Calu3 (cell line): Measurements from ENCODE around the gene LPCAT2. TPM values are rescaled to one million over a fixed set of nuclear protein-coding genes. Genes with fewer than 3 reads are reported as not detected.

Experiments used
- BruUV-seq: library from RNA; stranded (reverse); fragments of 400-500 nt; replicated peaks from 2 replicates; lab custom pipeline; 2021; lab: Mats Ljungman, UMichigan
- CTCF ChIA-PET: fragments of 300-600 bp; sonication (Branson Sonifier 250); formaldehyde crosslinking; loops from one replicate; lab custom pipeline; 2022; ENCODE audit warnings: antibody characterized with exemption; lab: Charles Lee
- DNase-seq: peaks from one replicate; pipeline ENCODE4 v3.0.0; 2022
- H3K27ac Mint-ChIP-seq: one replicate; pipeline ENCODE4 v1.8.0; 2022; ENCODE audit warnings: mixed read lengths; ENCODE audit not compliant: unreplicated experiment
- H3K27me3 Mint-ChIP-seq: one replicate; pipeline ENCODE4 v1.8.0; 2022; ENCODE audit warnings: mixed read lengths; ENCODE audit not compliant: unreplicated experiment
- H3K36me3 Mint-ChIP-seq: one replicate; pipeline ENCODE4 v1.8.0; 2022; ENCODE audit warnings: mild to moderate bottlenecking, moderate library complexity, mixed read lengths; ENCODE audit not compliant: insufficient read depth, unreplicated experiment
- H3K4me1 Mint-ChIP-seq: one replicate; pipeline ENCODE4 v1.8.0; 2022; ENCODE audit warnings: mild to moderate bottlenecking, low read depth, mixed read lengths; ENCODE audit not compliant: unreplicated experiment
- H3K4me3 Mint-ChIP-seq: one replicate; pipeline ENCODE4 v1.8.0; 2022; ENCODE audit warnings: mild to moderate bottlenecking, low read depth, moderate library complexity, mixed read lengths; ENCODE audit not compliant: unreplicated experiment
- H3K9me3 Mint-ChIP-seq: one replicate; pipeline ENCODE4 v1.8.0; 2022; ENCODE audit warnings: low read depth, mixed read lengths; ENCODE audit not compliant: unreplicated experiment
- intact Hi-C: fragments of 100-400 bp; cut with micrococcal nuclease; formaldehyde crosslinking; loops from one replicate; pipeline ENCODE4 v1.10.0; 2022; ENCODE audit not compliant: unreplicated experiment
- total RNA-seq: library from RNA; stranded (reverse); gene quantifications from 2 replicates; pipeline ENCODE4 v1.2.3, GENCODE V29; 2022
- TF ChIP-seq, protein P1 (sequence below): fragments of 200-600 bp; IDR thresholded peaks from one replicate; pipeline ENCODE4 v1.8.0; 2022; ENCODE audit warnings: antibody characterized with exemption; ENCODE audit not compliant: unreplicated experiment

LPCAT2 gene
- total RNA-seq, 1 experiment from 2014 or later: 10.0 TPM

DNA sequence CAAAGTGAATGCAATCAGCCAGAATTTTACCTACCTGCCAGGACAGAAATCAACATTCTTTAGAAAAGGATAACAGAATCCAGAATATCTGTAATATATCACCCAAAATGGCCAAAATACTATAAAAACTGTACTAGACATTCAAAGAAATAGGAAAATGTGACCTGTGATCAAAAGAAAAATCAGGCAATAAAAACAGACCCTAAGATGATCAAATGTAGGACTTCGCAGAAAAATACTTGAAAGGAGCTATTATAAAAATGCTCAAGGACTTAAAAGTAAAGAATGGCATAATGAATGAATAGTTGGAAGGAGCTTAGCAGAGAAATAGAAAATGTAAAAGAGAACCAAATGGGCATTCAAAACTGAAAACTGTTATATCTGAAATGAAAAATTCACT lies 4.1 kb downstream of the LPCAT2 start:
- TF ChIP-seq, protein P1, sequence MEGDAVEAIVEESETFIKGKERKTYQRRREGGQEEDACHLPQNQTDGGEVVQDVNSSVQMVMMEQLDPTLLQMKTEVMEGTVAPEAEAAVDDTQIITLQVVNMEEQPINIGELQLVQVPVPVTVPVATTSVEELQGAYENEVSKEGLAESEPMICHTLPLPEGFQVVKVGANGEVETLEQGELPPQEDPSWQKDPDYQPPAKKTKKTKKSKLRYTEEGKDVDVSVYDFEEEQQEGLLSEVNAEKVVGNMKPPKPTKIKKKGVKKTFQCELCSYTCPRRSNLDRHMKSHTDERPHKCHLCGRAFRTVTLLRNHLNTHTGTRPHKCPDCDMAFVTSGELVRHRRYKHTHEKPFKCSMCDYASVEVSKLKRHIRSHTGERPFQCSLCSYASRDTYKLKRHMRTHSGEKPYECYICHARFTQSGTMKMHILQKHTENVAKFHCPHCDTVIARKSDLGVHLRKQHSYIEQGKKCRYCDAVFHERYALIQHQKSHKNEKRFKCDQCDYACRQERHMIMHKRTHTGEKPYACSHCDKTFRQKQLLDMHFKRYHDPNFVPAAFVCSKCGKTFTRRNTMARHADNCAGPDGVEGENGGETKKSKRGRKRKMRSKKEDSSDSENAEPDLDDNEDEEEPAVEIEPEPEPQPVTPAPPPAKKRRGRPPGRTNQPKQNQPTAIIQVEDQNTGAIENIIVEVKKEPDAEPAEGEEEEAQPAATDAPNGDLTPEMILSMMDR: no peak
- intact Hi-C loops: no loop called here
- BruUV-seq: no TSS peak
- CTCF ChIA-PET: no interaction called here
- Mint-ChIP-seq H3K27ac (no peak overlapping the region), H3K9me3 (peaks cover 8% of the 10 kb centered on the region), H3K36me3 (peaks cover 9% of the 10 kb centered on the region), H3K4me3 (no peak overlapping the region), H3K27me3 (peaks cover 26% of the 10 kb centered on the region), H3K4me1 (peaks cover 9% of the 10 kb centered on the region)
- no peak for DNase-seq

DNA sequence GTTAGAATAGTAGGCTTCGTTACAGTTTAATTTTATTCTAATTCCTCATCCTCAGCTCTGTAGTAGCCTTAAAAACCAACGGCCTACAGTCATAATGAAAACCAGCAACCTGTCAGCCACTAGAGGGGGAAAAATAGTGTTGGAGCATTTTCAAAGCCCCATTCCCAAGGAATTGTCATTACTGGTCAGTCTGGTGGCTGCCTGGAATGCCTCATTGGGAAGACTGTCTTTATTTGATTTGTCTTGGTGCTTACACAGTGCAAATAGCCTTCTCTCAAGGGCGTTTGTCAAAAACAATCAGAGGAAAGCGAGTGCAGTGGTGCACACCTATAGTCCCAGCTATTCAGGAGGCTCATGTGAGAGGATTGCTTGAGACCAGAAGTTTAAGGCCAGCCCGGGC lies 4.7 kb downstream of the LPCAT2 start:
- Mint-ChIP-seq H3K27ac (no peak overlapping the region), H3K27me3 (peaks cover 19% of the 10 kb centered on the region), H3K36me3 (peaks cover 9% of the 10 kb centered on the region), H3K4me3 (no peak overlapping the region), H3K9me3 (peaks cover 10% of the 10 kb centered on the region), H3K4me1 (peaks cover 9% of the 10 kb centered on the region)
- DNase-seq: no peak
- BruUV-seq: no TSS peak
- CTCF ChIA-PET: interaction anchor here (0.9 kb wide), 1 partner anchor 12 kb away, joined by 4 read pairs; no protein-coding TSS in a partner anchor
- TF ChIP-seq, protein P1: no peak
- intact Hi-C loops: no loop called here

DNA sequence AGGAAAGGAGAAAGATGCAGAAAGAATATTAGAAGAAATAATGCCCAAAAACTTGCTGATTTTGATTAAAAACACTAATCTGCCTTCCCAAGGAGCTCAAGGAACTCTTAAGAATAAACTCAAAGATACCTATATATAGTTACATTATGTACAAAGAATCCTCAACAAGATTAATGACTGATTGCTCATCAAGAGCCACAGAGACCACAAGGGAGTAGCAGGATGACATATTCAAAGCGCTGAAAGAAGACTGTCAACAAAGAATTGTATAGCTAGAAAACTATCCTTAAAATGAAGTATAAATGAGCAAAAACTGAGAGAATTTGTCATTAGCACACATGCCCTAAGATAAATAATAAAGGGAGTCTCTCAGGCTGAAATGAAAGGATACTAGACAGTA lies 6.2 kb downstream of the LPCAT2 start:
- no TSS peak for BruUV-seq
- CTCF ChIA-PET: no interaction called here
- H3K36me3 Mint-ChIP-seq: no peaks in the 10 kb centered on the region
- H3K9me3 Mint-ChIP-seq: peaks cover 10% of the 10 kb centered on the region
- no peak overlapping the region for H3K4me3 Mint-ChIP-seq
- H3K4me1 Mint-ChIP-seq: no peaks in the 10 kb centered on the region
- DNase-seq: no peak
- peaks cover 4% of the 10 kb centered on the region for H3K27me3 Mint-ChIP-seq
- H3K27ac Mint-ChIP-seq: no peak overlapping the region
- intact Hi-C loops: no loop called here
- TF ChIP-seq, protein P1: no peak

DNA sequence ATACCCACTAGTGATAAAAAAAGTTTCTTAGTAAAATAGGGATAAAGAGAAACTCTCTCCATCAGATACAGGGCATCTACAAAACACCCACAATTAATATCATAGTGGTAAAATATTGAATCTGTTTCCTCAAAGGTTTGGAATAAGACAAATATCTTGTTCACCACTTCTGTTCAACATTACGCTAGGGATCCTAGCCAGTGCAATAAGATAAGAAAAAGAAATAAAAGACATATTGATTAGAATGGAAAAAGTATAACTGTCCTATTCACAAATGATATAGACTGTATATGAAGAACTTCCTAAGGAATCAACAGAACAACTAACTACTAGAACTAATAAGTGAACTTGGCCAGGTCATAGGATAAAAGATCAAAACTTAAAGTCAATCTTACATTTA lies 12.9 kb downstream of the LPCAT2 start:
- peaks cover 2% of the 10 kb centered on the region for H3K9me3 Mint-ChIP-seq
- no peaks in the 10 kb centered on the region for H3K36me3 Mint-ChIP-seq
- TF ChIP-seq, protein P1: no peak
- H3K4me3 Mint-ChIP-seq: no peak overlapping the region
- intact Hi-C loops: no loop called here
- CTCF ChIA-PET: no interaction called here
- H3K27me3 Mint-ChIP-seq: no peaks in the 10 kb centered on the region
- no peak for DNase-seq
- no TSS peak for BruUV-seq
- H3K27ac Mint-ChIP-seq: no peak overlapping the region
- no peaks in the 10 kb centered on the region for H3K4me1 Mint-ChIP-seq
